Stimulated activated CD4-positive, alpha-beta T cell treated with anti-CD3 and anti-CD28 coated beads, Interleukin-4, amount 100 ng/mL, for 1 hour (primary cell): Measurements from ENCODE around the gene EGFLAM.
A peak's percentile ranks its signal among the peaks of the same experiment; 100 is the strongest.
"Not testable (repeated sequence)": the region's sequence is repeated elsewhere in the genome, so short reads cannot be mapped to it uniquely, and the experiment has no call there.

Experiments
- DNase-seq: peaks from one replicate; pipeline ENCODE4 v3.0.0-alpha.2; 2020

Gene EGFLAM

GRCh38 chr5:38380537-38380936, 122.2 kb downstream of the EGFLAM start:
- no peak for DNase-seq

- DNase-seq, result no peak
Measured at GRCh38 chr5:38381361-38381760, 123.0 kb downstream of the EGFLAM start.

GRCh38 chr5:38382898-38383297, 124.5 kb downstream of the EGFLAM start:
- peak; percentile 29 for DNase-seq

- no peak for DNase-seq
Measured at GRCh38 chr5:38383701-38384100, 125.3 kb downstream of the EGFLAM start.

- no peak for DNase-seq
Measured at GRCh38 chr5:38384396-38384795, 126.0 kb downstream of the EGFLAM start.

GRCh38 chr5:38387161-38387560, 128.8 kb downstream of the EGFLAM start:
- no peak for DNase-seq

- no peak for DNase-seq
Measured at GRCh38 chr5:38393636-38394035, 135.3 kb downstream of the EGFLAM start.

- DNase-seq, result no peak
Measured at GRCh38 chr5:38396766-38397165, 138.4 kb downstream of the EGFLAM start.

- no peak for DNase-seq
Measured at GRCh38 chr5:38400365-38400764, 142.0 kb downstream of the EGFLAM start.

GRCh38 chr5:38401145-38401544, 142.8 kb downstream of the EGFLAM start:
- no peak for DNase-seq

GRCh38 chr5:38403406-38403805, 145.0 kb downstream of the EGFLAM start:
- no peak for DNase-seq

- no peak for DNase-seq
Measured at GRCh38 chr5:38403877-38404635, 145.7 kb downstream of the EGFLAM start.

GRCh38 chr5:38404667-38405276, 146.4 kb downstream of the EGFLAM start:
- DNase-seq, result no peak

GRCh38 chr5:38408446-38409198, 150.3 kb downstream of the EGFLAM start:
- no peak for DNase-seq

GRCh38 chr5:38410304-38410990, 152.1 kb downstream of the EGFLAM start:
- DNase-seq, result no peak

- DNase-seq, result no peak
Measured at GRCh38 chr5:38413696-38414095, 155.3 kb downstream of the EGFLAM start.

- no peak for DNase-seq
Measured at GRCh38 chr5:38414348-38414747, 156.0 kb downstream of the EGFLAM start.

- DNase-seq, result not testable (repeated sequence)
Measured at GRCh38 chr5:38415772-38416171, 157.4 kb downstream of the EGFLAM start.

- DNase-seq, result no peak
Measured at GRCh38 chr5:38417658-38418017, 159.3 kb downstream of the EGFLAM start.

GRCh38 chr5:38420246-38420645, 161.9 kb downstream of the EGFLAM start:
- DNase-seq, result no peak

GRCh38 chr5:38420691-38421390, 162.5 kb downstream of the EGFLAM start:
- DNase-seq, result peak; percentile 9

GRCh38 chr5:38422622-38423021, 164.3 kb downstream of the EGFLAM start:
- no peak for DNase-seq
